HG03460 (cell line): ENCODE measurements around the gene PF4V1.
"Not testable (repeated sequence)": the region's sequence is repeated elsewhere in the genome, so short reads cannot be mapped to it uniquely, and the experiment has no call there.

Source experiments
- ATAC-seq: cut with Tn5 transposase; IDR thresholded peaks from one replicate; pipeline ENCODE4 v1.9.1; 2021; ENCODE audit not compliant: unreplicated experiment

Gene PF4V1

DNA sequence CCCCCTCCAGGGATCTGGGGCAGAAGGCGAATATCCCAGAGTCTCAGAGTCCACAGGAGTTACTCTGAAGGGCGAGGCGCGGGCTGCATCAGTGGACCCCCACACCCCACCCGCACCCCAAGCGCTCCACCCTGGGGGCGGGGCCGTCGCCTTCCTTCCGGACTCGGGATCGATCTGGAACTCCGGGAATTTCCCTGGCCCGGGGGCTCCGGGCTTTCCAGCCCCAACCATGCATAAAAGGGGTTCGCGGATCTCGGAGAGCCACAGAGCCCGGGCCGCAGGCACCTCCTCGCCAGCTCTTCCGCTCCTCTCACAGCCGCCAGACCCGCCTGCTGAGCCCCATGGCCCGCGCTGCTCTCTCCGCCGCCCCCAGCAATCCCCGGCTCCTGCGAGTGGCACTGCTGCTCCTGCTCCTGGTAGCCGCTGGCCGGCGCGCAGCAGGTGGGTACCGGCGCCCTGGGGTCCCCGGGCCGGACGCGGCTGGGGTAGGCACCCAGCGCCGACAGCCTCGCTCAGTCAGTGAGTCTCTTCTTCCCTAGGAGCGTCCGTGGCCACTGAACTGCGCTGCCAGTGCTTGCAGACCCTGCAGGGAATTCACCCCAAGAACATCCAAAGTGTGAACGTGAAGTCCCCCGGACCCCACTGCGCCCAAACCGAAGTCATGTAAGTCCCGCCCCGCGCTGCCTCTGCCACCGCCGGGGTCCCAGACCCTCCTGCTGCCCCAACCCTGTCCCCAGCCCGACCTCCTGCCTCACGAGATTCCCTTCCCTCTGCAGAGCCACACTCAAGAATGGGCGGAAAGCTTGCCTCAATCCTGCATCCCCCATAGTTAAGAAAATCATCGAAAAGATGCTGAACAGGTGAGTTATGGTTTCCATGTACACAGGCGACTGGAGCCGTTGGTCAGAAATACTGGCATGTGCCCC, 16.3 kb downstream of the PF4V1 start, which contains the start of gene CXCL1:
Gene CXCL1 (plus strand): TSS at position 264 of the 926 bp plus-strand sequence. CDS start 78 bp downstream, at position 342.
- ATAC-seq: no peak

DNA sequence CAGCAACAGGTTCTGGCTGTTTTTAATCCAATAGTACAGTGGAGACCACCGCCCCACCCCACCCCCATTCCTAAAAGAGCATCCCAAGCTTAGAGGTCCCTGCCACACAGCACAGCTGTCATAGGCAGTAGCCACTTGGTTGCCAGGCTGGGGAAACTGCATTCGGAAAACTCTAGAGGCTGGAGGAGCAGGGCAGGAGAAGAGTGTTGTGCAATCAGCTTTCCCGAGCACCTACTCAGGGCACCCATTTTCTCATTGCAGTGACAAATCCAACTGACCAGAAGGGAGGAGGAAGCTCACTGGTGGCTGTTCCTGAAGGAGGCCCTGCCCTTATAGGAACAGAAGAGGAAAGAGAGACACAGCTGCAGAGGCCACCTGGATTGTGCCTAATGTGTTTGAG, 17.2 kb downstream of the PF4V1 start:
- ATAC-seq: no peak

DNA sequence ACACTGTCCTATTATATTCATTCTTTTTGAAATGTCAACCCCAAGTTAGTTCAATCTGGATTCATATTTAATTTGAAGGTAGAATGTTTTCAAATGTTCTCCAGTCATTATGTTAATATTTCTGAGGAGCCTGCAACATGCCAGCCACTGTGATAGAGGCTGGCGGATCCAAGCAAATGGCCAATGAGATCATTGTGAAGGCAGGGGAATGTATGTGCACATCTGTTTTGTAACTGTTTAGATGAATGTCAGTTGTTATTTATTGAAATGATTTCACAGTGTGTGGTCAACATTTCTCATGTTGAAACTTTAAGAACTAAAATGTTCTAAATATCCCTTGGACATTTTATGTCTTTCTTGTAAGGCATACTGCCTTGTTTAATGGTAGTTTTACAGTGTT, 17.7 kb downstream of the PF4V1 start:
- ATAC-seq: no peak

DNA sequence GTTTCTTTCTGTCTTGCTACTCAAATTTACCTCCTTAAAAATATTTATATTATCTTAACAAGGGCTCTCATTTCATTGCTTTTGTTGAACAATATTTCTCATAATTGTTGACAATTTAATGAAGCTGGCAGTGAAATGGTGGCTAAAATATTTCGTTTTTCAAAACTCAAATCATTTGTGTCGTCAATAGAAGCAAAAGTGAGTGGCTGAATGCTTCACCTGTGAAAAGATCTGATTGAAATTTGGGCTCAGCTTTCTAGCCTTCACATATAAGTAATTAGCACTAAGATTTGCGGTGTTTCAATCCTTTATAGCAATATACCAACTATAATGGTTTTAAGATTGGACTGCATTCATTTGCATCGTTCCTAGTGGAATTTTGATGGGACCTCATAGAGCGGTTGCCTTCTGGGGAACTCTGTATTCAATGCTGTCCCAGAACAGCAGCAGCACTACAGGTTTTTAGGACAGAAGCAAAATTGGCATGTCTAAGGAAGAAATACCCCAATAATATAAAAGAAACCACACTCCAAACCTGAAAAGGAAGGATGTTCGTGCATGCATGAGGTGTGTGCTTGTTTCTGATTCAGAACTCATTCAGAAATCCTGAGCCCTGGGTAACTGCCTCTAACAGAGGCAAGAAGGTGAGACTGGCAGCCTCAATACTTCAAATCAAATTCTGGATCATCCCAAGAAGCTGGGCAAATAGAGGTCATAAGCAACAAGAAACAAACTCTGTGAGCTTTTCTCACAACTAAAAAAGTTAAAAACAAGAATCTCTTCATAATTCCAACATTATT, 18.6 kb downstream of the PF4V1 start:
- ATAC-seq: no peak

DNA sequence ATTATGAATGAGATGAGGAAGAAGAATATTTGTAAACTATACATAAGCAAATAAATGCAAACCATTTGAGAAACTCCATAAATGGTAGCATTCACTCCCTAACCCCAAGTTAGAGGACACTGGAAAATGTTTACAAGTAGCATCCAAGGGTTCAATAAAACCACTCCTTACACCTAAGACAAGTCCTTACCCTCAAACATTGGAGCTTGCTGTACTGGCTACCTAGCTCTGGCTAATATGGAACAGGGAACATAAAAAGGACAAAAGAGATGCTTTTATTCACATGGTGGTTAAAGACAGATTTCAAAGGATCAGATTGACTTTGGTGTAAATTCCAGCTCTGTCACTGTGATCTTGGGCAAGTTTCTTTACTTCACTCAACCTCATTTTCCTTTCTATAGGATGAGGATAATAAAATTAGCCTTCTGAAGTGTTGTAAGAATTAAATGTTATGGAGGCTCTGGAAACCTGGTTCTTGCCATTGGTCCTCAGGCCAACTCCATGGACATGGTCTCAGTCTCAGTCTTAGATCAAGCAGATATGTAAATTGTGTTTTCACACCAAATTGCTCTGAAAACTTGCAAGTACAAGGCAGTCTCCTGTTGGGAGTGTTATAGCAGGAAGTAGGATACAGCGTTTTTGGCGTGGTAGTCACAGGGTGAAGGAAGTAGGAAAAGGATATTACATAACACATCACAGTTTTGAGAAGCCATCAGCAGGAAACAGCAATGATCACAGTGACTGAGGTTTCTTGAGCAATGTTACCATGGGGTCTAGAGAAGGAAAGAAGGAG, 19.4 kb downstream of the PF4V1 start:
- ATAC-seq: no peak

DNA sequence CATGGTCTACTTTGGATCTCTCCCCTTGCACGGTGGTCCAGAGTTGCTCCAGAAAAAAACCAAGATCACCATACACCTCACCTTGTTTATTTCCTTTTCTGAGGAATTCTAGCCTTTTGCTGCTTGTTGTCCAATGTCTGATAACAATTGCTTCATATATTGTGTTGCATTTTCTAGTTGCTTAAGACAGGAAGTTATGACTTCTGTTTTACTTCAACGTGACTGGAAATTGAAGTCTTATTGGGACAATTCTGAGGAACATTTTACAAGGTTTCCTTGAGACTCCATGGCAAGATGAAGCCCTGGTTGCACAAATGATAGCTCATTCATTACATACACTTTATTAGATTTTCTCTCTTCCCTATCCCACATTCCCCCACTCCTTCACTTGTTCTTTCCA, 21.3 kb downstream of the PF4V1 start:
- no peak for ATAC-seq

DNA sequence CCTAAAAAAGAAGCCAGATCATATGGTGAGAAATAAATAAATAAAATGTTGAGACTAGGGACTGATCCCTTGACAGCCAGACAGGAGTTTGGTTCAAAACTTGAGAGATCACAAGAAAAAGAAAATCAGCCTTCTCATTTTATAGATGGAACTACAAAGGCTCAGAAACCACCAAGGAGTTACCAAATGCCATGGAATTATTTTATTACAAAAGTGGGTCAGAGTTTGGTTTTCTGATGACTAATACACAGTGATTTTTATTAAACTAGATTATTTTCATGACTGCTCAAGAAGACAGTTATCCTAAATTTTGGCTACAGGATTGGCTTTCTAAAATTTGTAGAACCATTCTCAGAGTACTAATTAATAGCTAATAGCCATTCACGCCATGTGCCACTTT, 22.3 kb downstream of the PF4V1 start:
- no peak for ATAC-seq

DNA sequence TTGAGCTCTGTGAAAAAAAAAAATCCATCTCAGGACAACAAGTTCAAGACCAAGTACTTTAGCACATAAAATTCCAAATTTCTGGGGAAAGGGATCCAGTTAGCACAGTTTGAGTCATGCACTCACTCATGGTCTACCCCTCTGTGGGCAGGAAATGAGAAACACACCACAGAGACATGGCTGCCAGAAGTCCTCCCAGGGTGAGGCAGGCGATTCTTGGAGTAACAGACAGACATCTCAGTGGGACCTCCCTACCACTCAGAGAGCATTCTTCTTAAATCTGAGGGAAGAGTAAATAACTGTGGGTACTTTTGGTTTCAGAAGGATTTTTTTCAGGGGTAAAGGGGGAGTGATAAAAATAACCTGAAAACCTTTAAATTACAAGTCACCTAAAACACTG, 30.2 kb downstream of the PF4V1 start:
- no peak for ATAC-seq

DNA sequence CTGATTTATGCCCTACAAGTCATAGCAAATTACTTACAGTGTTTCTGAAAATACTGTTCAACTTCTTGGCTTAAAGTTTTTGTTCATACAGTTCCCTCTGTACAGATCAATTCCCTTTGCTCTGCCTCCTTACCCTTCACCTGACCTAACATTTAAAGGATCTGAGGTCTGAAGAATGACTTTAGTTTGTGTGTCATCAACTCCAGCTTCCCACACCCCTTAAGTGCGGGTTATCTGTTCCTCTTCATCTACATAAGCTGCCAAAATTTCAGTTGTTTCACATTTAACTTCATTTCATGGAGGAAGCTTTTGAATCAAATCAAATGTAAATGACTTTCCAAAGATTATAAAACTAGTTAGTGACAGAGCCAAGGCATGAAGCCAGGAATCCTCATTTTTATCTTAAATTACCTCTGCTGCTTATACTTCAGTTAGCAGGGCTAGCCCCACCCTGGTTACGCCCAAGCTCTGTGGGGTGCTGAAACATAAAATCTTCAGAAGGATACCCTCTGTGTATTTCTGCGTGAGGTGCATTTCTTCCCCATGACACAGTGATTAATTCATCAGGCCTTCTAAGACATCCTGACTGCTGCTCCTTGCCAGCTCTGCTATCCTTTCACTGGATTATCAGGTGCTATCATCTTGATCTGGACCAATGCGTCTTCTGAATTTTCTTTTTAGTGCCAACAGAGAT, 32.6 kb downstream of the PF4V1 start:
- ATAC-seq: no peak

DNA sequence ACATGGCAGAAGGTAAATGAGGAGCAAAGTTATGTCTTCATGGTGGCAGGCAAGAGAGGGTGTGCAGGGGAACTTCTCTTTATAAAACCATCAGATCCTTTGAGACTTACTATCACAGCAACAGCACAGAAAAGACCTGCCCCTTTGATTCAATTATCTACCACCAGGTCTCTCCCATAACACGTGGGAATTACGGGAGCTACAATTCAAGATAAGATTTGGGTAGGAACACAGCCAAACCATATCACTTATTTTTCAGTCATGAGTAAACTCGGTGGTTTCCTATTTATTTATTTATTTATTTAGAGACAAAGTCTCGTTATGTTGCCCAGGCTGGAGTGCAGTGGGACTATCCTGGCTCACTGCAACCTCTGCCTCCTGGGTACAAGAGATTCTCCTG, 38.2 kb downstream of the PF4V1 start:
- no peak for ATAC-seq

DNA sequence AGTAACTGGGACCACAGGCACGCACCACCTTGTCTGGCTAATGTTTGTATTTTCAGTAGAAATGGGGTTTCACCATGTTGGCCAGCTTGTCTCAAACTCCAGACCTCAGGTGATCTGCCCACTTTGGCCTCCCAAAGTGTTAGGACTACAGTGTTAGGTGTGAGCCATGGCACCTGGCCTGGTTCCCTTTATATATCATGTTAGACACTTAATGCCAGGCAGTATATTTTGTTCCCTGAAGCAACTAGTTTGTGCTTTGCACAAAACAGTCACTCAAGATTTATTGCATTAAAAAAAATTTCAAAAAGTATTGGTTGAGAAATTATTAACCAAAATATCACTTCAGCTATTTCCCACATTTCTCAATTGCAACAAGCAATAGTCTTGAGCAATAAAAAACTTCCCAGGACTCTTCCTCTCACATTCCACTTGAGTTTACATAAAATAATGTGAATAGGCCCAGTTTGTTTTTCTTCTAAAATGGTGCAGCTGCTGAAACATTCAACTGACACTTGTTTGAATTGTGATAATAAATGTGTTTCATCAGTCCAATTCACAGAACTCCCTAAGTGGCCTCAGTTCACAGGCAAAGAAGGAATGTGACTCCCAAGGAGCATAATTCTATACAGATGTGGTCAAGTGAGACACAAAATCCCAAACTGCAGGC, 38.8 kb downstream of the PF4V1 start:
- no peak for ATAC-seq

DNA sequence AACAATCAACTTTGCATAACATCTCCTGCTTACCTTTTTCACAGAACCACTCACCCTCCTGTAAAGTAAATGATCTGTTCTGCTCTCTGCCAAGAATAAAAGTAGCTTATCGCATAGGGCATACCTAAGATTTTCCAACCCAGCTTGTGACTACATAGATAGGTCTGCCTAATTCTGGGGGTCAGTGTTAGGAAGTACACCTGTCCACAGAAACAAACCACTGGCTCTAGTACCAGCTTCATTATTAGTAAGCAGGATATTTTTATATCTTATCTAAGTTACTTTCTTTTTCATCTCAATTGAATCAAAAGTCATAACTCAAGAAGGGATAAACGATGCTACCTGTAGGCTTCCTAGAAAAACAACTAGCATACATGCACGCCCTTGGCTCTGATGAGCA, 39.9 kb downstream of the PF4V1 start:
- no peak for ATAC-seq

DNA sequence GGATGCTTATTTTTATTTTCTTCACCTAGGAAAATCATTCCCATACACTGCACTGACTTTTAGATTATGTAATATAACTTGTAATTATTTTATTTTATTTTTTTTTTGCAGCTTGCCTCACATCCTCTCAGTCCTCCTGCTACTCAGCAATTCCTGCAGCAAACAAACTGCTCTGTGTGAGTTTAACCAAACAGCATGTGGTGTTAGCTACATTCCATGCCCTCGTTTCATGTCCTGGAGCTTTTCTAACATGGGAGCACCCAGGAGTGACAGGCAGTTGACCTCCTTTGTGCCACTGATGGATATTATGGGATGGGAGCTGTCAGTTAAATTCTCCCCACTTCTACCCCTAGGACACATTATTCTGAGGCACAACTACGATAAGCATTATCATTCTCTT, 40.9 kb downstream of the PF4V1 start:
- ATAC-seq: no peak

DNA sequence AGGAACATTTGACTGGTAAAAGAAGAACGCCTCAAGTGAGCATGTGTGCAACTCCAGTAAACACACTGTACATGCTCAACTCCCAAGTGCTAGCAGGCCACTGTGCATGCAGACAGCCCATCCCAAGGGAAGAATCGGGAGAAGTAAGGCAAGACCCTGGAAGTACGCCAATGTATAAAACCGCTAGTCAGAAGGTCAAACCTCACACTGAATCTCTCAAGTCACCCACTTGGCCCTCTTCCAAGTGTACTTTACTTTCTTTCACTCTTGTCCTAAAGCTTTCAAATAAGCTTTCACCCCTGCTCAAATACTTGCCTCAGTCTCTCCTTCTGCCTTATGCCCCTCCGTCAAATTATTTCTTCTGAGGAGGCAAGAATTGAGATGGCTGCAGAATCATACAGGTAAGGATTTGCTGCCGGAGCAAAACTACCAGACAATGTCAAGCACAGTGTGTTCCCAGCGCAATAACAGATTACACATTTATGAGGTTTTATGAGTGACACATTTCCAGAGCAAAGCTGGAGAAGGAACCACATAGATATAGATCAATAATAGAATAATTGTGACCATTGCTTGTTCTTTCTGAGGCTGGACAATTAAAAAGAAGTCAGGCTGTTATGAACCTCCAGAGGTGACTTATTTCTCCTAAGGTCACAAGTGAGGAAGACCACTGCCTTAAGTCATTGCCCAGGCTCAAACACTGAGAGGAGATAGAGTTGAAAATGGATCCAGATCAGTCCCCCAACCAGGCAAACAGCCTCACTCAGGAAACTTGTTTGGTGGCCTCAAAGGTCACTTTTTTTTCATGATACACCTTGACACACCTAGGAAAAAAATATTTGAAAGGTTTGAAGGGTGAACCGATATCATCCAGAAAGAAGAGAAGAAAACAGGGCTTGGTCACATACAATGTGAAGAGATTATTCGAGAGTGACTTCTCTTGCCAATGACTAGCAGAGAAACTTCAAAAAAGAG, 42.4 kb downstream of the PF4V1 start:
- ATAC-seq: no peak

DNA sequence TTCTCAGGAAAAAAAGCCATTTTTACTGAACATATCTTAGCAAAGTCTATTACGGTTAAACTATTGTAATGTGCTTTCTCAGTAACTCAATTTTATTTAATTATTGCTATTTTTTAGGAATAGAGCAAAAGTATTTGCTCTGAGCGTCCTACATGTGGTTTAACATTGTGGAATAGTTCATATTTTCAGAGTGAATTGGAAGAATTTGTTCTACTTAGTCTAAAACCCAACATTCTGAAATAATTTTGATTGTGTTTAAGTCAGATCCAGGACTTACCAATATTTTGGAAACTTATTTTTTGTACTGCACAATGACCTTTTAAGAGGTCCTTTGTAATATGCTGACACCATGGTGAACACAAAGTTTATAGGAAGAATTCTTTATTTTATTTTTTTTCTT, 43.3 kb downstream of the PF4V1 start:
- ATAC-seq: no peak

DNA sequence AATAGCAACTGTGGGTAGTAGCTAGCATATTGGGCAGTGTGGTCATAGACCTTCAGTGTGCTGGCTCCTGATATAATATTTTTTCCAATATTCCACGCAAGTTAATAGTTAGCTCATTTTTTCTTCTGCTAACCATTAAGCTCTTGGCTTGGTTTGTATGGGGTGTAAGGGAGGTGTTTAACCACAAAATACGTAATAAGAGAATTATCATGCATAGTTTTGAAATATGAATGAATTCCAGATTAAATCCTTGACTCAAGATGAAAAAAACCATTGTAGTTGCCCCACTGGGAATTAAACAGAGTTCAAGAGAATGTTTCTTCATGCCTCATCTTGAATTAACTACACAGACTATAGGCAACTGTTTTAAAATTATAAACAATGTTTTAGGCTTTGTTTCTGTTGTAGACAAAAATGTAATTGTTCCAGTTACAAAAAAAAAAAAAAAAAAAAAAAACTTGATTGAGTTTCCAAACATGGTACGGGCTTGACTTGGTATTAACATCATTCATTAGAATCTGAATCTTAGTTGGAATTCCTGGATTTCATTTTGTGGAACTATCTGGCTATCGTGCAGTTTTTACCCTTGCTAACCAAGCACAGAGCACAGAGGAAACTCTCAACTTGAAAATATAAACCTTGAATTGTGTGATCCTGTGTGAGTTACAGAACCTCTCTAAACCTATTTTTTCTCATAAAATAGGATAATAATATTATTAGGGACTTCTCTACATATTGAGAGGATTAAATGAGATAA, 44.5 kb downstream of the PF4V1 start:
- ATAC-seq: no peak

DNA sequence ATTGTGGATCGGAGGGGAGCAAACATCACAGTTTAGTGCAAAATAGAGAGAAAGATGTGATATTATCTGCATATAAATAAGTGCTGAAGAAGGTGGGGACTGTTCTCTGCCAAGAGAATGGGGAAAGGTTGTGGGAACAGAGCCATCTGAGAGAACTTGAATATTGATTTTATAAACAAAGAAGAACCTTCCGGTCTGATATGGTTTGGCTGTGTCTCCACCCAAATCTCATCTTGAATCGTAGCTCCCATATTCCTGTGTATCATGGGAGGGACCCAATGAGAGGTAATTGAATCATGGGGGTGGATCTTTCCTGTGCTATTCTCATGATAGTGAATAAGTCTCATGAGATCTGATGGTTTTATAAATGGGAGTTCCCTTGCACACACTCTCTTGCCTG, 46.2 kb downstream of the PF4V1 start:
- not testable (repeated sequence) for ATAC-seq

DNA sequence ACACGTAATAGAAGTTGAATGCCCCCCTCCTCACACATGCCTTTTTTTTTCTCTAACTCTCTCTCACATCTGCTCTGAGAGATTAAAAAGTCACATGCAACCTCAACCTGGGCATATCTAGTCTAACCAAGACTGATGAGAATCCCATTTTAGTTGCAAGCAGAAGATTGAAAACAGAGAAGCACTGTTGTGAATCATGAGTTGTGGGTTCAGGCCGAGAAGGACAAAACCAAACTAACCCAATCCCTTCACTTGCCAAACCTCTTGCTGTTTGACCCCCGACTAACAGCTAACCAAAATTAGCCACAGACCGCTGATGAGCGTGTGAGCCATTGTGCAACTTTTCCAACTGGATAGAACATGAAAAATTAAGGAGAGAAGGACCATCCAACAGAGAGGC, 47.9 kb downstream of the PF4V1 start:
- no peak for ATAC-seq
